Measurements from ENCODE around the gene SLC25A25.

SLC25A25 gene

DNA sequence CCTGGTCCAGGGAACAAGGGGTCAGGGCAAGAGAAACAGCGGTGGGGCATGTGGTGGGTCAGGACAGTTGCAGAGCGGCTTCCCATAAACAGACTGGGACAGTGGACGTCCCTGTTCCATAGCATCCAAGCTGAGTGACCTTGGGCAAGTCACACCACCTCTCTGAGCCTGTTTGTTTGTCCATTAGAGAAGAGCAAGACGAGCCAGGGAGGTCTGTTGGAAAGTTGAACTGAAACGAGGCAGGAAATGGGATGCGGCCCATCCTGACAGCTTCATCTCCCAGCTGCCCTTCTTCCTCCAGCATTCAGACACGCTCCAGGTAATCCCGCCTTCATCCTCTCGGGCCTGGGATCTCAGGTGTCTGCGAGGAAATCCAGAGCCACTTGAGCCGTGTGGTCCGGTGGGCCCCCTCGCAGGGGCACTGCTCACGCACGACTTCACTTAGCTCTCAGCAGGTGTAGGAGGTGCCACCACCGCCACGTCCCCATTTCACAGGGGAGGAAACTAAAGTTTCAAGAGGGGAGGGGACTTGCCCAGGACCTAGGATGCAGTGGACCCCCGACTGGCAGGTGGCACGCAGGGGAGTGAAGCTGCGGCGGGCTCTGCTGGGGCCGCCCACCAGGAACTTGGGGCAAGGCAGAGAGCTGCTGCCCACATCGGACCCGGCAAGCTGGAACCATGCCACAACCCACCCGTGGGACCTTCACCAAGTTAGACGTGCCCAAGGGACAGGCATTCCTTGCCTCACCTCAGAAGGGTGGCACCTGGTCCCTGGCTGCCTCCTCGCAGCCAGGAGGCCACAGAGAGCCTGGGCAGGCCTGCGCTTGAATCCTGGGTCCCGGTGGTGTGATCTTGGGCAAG is 46.5 kb downstream of the SLC25A25 start:
- H3K79me1 ChIP-seq (ENCODE audit: low read depth, low read length) = no peaks in the 10 kb centered on the region
- no peak overlapping the region for H3K18ac ChIP-seq (ENCODE audit: low read length)
- no peak overlapping the region for H2BK15ac ChIP-seq (ENCODE audit: low read length)
- no peak overlapping the region for H3K14ac ChIP-seq (ENCODE audit: low read length)
- H3K9me3 ChIP-seq (replicated peaks in 1 of 2; ENCODE audit: control insufficient read depth in 2 of 2, insufficient read depth in 1 of 2, low read depth in 1 of 2, low read length in 2 of 2) = no peaks in the 10 kb centered on the region
- no peak overlapping the region for H2BK5ac ChIP-seq (ENCODE audit: low read length)
- no peak for DNase-seq (ENCODE audit: low spot score)
- H3K27ac ChIP-seq (replicated peaks; ENCODE audit: low read length) = no peak overlapping the region
- WGBS, 2 donors (ENCODE audit: extremely low coverage in 2 of 2, insufficient read length in 2 of 2, insufficient replicate concordance in 1 of 2) = no CpG with 5 or more reads among the region's 29 CpGs
- H2BK120ac ChIP-seq (ENCODE audit: low read depth, low read length) = no peak overlapping the region
- H3K4me3 ChIP-seq (ENCODE audit: low read length in 2 of 2) = peak overlapping the region in 1 of 2 donors; percentile 12
- peaks cover 4 to 7% of the 10 kb centered on the region in 2 donors for H3K4me1 ChIP-seq (ENCODE audit: control insufficient read depth in 2 of 2, insufficient read depth in 1 of 2, low read depth in 1 of 2, low read length in 2 of 2)
- H3K9ac ChIP-seq (ENCODE audit: low read depth, low read length, poor library complexity) = no peak overlapping the region
- H4K91ac ChIP-seq (ENCODE audit: low read depth, low read length, poor library complexity) = no peak overlapping the region
- H4K8ac ChIP-seq (ENCODE audit: low read depth, low read length) = no peak overlapping the region
- H3K23ac ChIP-seq (ENCODE audit: low read depth, low read length, poor library complexity) = peak overlapping the region; percentile 32
- H2AFZ ChIP-seq (ENCODE audit: low read length) = no peak overlapping the region
- H2AK5ac ChIP-seq (ENCODE audit: low read depth, low read length) = peak overlapping the region; percentile 10
- peaks cover 5 to 7% of the 10 kb centered on the region in 2 donors for H3K36me3 ChIP-seq (replicated peaks in 1 of 2; ENCODE audit: control insufficient read depth in 2 of 2, insufficient read depth in 2 of 2, low read length in 2 of 2)
- no peaks in the 10 kb centered on the region for H3K27me3 ChIP-seq (ENCODE audit: control insufficient read depth in 3 of 3, insufficient read depth in 3 of 3, low read depth in 1 of 3, low read length in 3 of 3)
- no peak overlapping the region for H2BK12ac ChIP-seq (ENCODE audit: low read length)
- no peak overlapping the region for H3K4me2 ChIP-seq (ENCODE audit: insufficient read depth, low read length, poor library complexity, severe bottlenecking)
- H3K4ac ChIP-seq (ENCODE audit: low read length) = no peak overlapping the region

DNA sequence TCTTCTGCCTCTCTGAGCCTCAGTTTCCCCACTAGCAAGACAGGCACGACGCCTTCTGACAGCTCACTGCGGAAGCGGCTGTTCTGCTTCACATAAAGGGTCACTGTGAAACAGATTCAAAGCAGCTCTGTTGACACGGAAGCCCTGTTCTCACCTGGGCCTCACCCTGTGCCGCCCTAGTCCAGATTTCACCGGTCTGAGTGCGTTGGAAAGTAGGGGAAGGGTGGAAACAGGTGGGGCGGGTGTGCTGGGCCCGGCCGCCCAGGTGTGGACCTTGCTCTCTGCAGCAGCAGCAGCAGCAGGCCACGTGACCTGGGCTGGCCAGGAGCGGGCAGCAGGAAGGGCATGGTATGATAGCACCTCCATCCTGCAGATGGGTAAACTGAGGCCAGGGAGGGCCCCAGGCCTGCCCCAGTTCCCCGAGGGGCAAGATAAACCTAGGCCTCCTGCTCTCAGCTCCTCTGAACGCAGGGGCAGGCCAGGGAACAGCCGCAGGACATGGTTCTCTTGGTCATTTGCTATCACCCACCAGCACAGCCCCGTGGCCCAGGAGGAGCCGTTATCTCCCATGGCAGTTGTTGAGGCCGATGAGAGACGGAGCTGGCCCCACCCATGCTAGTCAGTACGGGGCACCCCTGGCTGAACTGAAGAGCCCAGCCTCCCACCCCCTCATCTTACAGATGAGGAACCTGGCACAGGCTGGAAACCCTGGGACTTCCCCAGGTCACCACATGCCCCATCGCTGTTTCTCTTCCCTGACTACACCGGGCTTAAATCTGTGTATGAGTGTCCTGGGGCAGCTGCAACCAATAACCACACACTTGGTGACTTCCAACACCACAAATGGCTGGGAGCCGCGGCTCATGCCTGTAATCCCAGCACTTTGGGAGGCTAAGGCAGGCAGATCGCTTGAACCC is 47.4 kb downstream of the SLC25A25 start:
- Histone ChIP-seq H3K9me3 (replicated peaks in 1 of 2; ENCODE audit: control insufficient read depth in 2 of 2, insufficient read depth in 1 of 2, low read depth in 1 of 2, low read length in 2 of 2) (no peaks in the 10 kb centered on the region), H2BK5ac (ENCODE audit: low read length) (no peak overlapping the region), H3K27me3 (ENCODE audit: control insufficient read depth in 3 of 3, insufficient read depth in 3 of 3, low read depth in 1 of 3, low read length in 3 of 3) (no peaks in the 10 kb centered on the region), H3K79me1 (ENCODE audit: low read depth, low read length) (no peaks in the 10 kb centered on the region), H2BK12ac (ENCODE audit: low read length) (no peak overlapping the region), H4K8ac (ENCODE audit: low read depth, low read length) (no peak overlapping the region), H3K14ac (ENCODE audit: low read length) (no peak overlapping the region), H3K4me3 (ENCODE audit: low read length in 2 of 2) (no peak overlapping the region), H2AFZ (ENCODE audit: low read length) (no peak overlapping the region), H4K91ac (ENCODE audit: low read depth, low read length, poor library complexity) (no peak overlapping the region), H2AK5ac (ENCODE audit: low read depth, low read length) (peak overlapping the region; percentile 7), H3K18ac (ENCODE audit: low read length) (no peak overlapping the region), H3K9ac (ENCODE audit: low read depth, low read length, poor library complexity) (no peak overlapping the region), H2BK15ac (ENCODE audit: low read length) (no peak overlapping the region), H3K4me2 (ENCODE audit: insufficient read depth, low read length, poor library complexity, severe bottlenecking) (no peak overlapping the region), H3K23ac (ENCODE audit: low read depth, low read length, poor library complexity) (peak overlapping the region; percentile 59), H3K36me3 (replicated peaks in 1 of 2; ENCODE audit: control insufficient read depth in 2 of 2, insufficient read depth in 2 of 2, low read length in 2 of 2) (peaks cover 4 to 7% of the 10 kb centered on the region in 2 donors), H3K4me1 (ENCODE audit: control insufficient read depth in 2 of 2, insufficient read depth in 1 of 2, low read depth in 1 of 2, low read length in 2 of 2) (peaks cover 4 to 7% of the 10 kb centered on the region in 2 donors), H3K27ac (replicated peaks; ENCODE audit: low read length) (no peak overlapping the region), H2BK120ac (ENCODE audit: low read depth, low read length) (no peak overlapping the region), H3K4ac (ENCODE audit: low read length) (no peak overlapping the region)
- WGBS, 2 donors (ENCODE audit: extremely low coverage in 2 of 2, insufficient read length in 2 of 2, insufficient replicate concordance in 1 of 2) = no CpG with 5 or more reads among the region's 26 CpGs
- DNase-seq (ENCODE audit: low spot score) = no peak

DNA sequence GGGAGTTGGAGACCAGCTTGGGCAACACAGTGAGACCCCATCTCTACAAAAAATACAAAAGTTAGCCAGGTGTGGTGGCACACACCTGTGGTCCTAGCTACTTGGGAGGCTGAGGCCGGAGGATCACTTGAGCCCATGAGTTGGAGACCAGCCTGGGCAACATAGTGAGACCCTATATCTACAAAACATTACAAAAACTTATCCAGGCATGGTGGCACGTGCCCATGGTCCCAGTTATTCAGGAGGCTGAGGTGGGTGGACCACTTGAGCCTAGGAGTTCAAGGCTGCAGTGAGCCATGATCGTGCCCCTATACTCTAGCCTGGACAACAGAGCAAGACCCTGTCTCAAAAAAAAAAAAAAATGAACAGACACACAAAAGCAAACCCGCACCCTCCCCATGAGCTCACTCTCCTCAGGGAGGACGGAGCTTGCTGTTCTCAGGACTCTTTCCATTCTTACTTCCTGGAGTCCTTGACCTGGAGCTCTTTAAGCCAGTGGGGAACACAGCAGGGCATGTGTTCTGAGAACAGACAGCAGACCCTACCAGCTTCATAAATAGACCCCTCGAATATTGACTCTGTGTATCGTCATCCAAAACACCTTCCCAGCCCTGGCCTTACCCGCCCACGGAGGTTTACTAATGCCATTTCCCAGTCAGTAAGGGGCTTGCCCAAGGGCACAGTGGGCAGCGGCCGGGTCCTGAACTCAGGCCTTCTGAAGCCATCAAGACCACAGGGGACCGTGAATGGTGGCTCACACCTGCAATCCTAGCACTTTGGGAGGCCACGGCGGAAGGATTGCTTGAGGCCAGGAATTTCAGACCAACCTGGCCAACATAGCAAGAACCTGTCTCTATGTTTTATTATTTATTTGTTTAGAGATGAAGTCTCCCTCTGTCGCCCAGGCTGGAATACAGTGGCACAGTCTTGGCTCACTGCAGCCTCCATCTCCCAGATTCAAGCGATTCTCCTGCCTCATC is 48.4 kb downstream of the SLC25A25 start:
- Histone ChIP-seq H3K18ac (ENCODE audit: low read length) (no peak overlapping the region), H3K4me1 (ENCODE audit: control insufficient read depth in 2 of 2, insufficient read depth in 1 of 2, low read depth in 1 of 2, low read length in 2 of 2) (peaks cover 4 to 7% of the 10 kb centered on the region in 2 donors), H3K27me3 (ENCODE audit: control insufficient read depth in 3 of 3, insufficient read depth in 3 of 3, low read depth in 1 of 3, low read length in 3 of 3) (no peaks in the 10 kb centered on the region), H3K4me3 (ENCODE audit: low read length in 2 of 2) (no peak overlapping the region), H3K27ac (replicated peaks; ENCODE audit: low read length) (no peak overlapping the region), H3K36me3 (replicated peaks in 1 of 2; ENCODE audit: control insufficient read depth in 2 of 2, insufficient read depth in 2 of 2, low read length in 2 of 2) (peaks cover 11 to 13% of the 10 kb centered on the region in 2 donors), H2BK12ac (ENCODE audit: low read length) (no peak overlapping the region), H3K4me2 (ENCODE audit: insufficient read depth, low read length, poor library complexity, severe bottlenecking) (no peak overlapping the region), H2BK5ac (ENCODE audit: low read length) (no peak overlapping the region), H4K91ac (ENCODE audit: low read depth, low read length, poor library complexity) (no peak overlapping the region), H4K8ac (ENCODE audit: low read depth, low read length) (no peak overlapping the region), H3K4ac (ENCODE audit: low read length) (no peak overlapping the region), H2BK15ac (ENCODE audit: low read length) (no peak overlapping the region), H2BK120ac (ENCODE audit: low read depth, low read length) (no peak overlapping the region), H2AFZ (ENCODE audit: low read length) (no peak overlapping the region), H3K79me1 (ENCODE audit: low read depth, low read length) (no peaks in the 10 kb centered on the region), H3K23ac (ENCODE audit: low read depth, low read length, poor library complexity) (no peak overlapping the region), H2AK5ac (ENCODE audit: low read depth, low read length) (peak overlapping the region; percentile 63), H3K9ac (ENCODE audit: low read depth, low read length, poor library complexity) (no peak overlapping the region), H3K9me3 (replicated peaks in 1 of 2; ENCODE audit: control insufficient read depth in 2 of 2, insufficient read depth in 1 of 2, low read depth in 1 of 2, low read length in 2 of 2) (no peaks in the 10 kb centered on the region), H3K14ac (ENCODE audit: low read length) (no peak overlapping the region)
- no peak for DNase-seq (ENCODE audit: low spot score)
- no CpG with 5 or more reads among the region's 16 CpGs for WGBS, 2 donors (ENCODE audit: extremely low coverage in 2 of 2, insufficient read length in 2 of 2, insufficient replicate concordance in 1 of 2)

Measured in neuronal stem cell (in vitro differentiated cells).